H1 (cell line): ENCODE results near the gene ZXDB. TPM values are rescaled to one million over a fixed set of nuclear protein-coding genes. Genes with fewer than 3 reads are reported as not detected.
A peak's percentile ranks its signal among the peaks of the same experiment; 100 is the strongest.
"Not testable (repeated sequence)": the region's sequence is repeated elsewhere in the genome, so short reads cannot be mapped to it uniquely, and the experiment has no call there.

Experiments used
- CTCF ChIA-PET: fragments of 300-600 bp; sonication (Branson Sonifier 250); formaldehyde crosslinking; loops from one replicate; lab custom pipeline; 2021; ENCODE audit not compliant: partially characterized antibody; lab: Charles Lee
- POLR2A ChIA-PET: fragments of 300-600 bp; sonication (Branson Sonifier 250); formaldehyde crosslinking; loops from one replicate; lab custom pipeline; 2021; ENCODE audit warnings: inconsistent platforms; ENCODE audit not compliant: partially characterized antibody; lab: Charles Lee
- DNase-seq, 2 experiments: peaks; one replicate each; pipeline versions ENCODE4 v3.0.0 to v3.0.0-alpha.2; 2010 to 2022; ENCODE audit warnings: low spot score in 2 of 2, low read depth in 1 of 2, mixed read lengths in 1 of 2
- FAIRE-seq: peaks from 2 replicates; lab custom pipeline; 2011; peaks lifted over from hg19 to GRCh38; lab: Jason Lieb, UNC
- H2AFZ ChIP-seq: 2 replicates; pipeline ENCODE4 v1.8.1; 2012; ENCODE audit warnings: low read length, inconsistent platforms
- H2AK5ac ChIP-seq: 2 replicates; pipeline ENCODE4 v1.6.1; 2013; ENCODE audit warnings: low read depth, low read length
- H2BK120ac ChIP-seq: replicated peaks from 2 replicates; pipeline ENCODE3; 2013; ENCODE audit warnings: low read depth, low read length, inconsistent platforms
- H2BK12ac ChIP-seq: 2 replicates; pipeline ENCODE4 v1.6.1; 2013; ENCODE audit warnings: low read depth, low read length
- H2BK15ac ChIP-seq: 2 replicates; pipeline ENCODE4 v1.6.1; 2013; ENCODE audit warnings: low read length
- H2BK20ac ChIP-seq: 2 replicates; pipeline ENCODE4 v1.6.1; 2013; ENCODE audit warnings: low read length
- H2BK5ac ChIP-seq: 2 replicates; pipeline ENCODE4 v1.6.1; 2013; ENCODE audit warnings: low read depth, low read length
- H3K14ac ChIP-seq: 2 replicates; pipeline ENCODE4 v1.6.1; 2013; ENCODE audit warnings: inconsistent platforms; ENCODE audit not compliant: insufficient read length
- H3K18ac ChIP-seq: 2 replicates; pipeline ENCODE4 v1.6.1; 2013; ENCODE audit warnings: low read length; ENCODE audit errors: extremely low read depth
- H3K23ac ChIP-seq: 2 replicates; pipeline ENCODE4 v1.6.1; 2013; ENCODE audit warnings: inconsistent platforms; ENCODE audit not compliant: insufficient read length
- H3K23me2 ChIP-seq: 2 replicates; pipeline ENCODE4 v1.6.1; 2013; ENCODE audit warnings: low read depth, low read length
- H3K27ac ChIP-seq: 2 replicates; pipeline ENCODE4 v1.6.1; 2011; ENCODE audit warnings: low read depth, low read length, inconsistent platforms
- H3K27me3 ChIP-seq, 4 experiments: replicated peaks in 1 of 4; 1 replicate in 1 of 4; 2 replicates in 3 of 4; pipeline versions ENCODE4 v1.6.1 to v1.8.1; 2011 to 2013; ENCODE audit warnings: low read length in 3 of 4, mild to moderate bottlenecking in 3 of 4, inconsistent platforms in 2 of 4, mixed read lengths in 2 of 4, moderate library complexity in 1 of 4; ENCODE audit not compliant: control insufficient read depth in 3 of 4, insufficient read depth in 3 of 4; ENCODE audit errors: extremely low read depth in 1 of 4
- H3K36me3 ChIP-seq, 4 experiments: 2 replicates each; pipeline versions ENCODE4 v1.6.1 to v1.8.1; 2011 to 2013; ENCODE audit warnings: mild to moderate bottlenecking in 4 of 4, low read length in 3 of 4, moderate library complexity in 2 of 4, control low read depth in 1 of 4, inconsistent platforms in 1 of 4; ENCODE audit not compliant: insufficient read depth in 4 of 4, control insufficient read depth in 2 of 4
- H3K4ac ChIP-seq: replicated peaks from 2 replicates; pipeline ENCODE3; 2013; ENCODE audit warnings: low read length, low read depth, mixed read lengths, inconsistent platforms; ENCODE audit not compliant: insufficient read length
- H3K4me1 ChIP-seq, 4 experiments: replicated peaks in 1 of 4; 1 replicate in 1 of 4; 2 replicates in 3 of 4; pipeline versions ENCODE4 v1.6.1 to v1.8.1; 2011 to 2013; ENCODE audit warnings: low read length in 3 of 4, inconsistent platforms in 2 of 4, mixed read lengths in 1 of 4; ENCODE audit not compliant: insufficient read depth in 4 of 4, control insufficient read depth in 3 of 4
- H3K4me2 ChIP-seq, 2 experiments: 2 replicates each; pipeline versions ENCODE4 v1.6.1 to v1.8.1; 2011 to 2013; ENCODE audit warnings: low read depth in 2 of 2, low read length in 2 of 2, control low read depth in 1 of 2, inconsistent platforms in 1 of 2, mild to moderate bottlenecking in 1 of 2; ENCODE audit not compliant: insufficient read depth in 1 of 2
- H3K4me3 ChIP-seq, 4 experiments: fragments of 200-600, 300-600 bp in 1 of 4; sonication (generic), shearing (Covaris generic), sonication (Bioruptor Twin) in 1 of 4; 2 replicates each; pipeline versions ENCODE4 v1.5.1 to v1.8.1; 2011 to 2016; ENCODE audit warnings: low read length in 4 of 4, low read depth in 3 of 4, control low read depth in 2 of 4, inconsistent platforms in 2 of 4, mild to moderate bottlenecking in 2 of 4, mixed read lengths in 1 of 4, moderate library complexity in 1 of 4; ENCODE audit not compliant: insufficient read depth in 2 of 4; ENCODE audit errors: extremely low read depth in 1 of 4
- H3K56ac ChIP-seq: replicated peaks from 2 replicates; pipeline ENCODE3; 2013; ENCODE audit warnings: low read depth, mild to moderate bottlenecking, mixed read lengths, low read length, inconsistent platforms; ENCODE audit not compliant: insufficient read length
- H3K79me1 ChIP-seq: 2 replicates; pipeline ENCODE4 v1.6.1; 2013; ENCODE audit warnings: low read depth, low read length, control low read depth
- H3K79me2 ChIP-seq, 2 experiments: 2 replicates each; pipeline versions ENCODE4 v1.6.1 to v1.8.1; 2012 to 2013; ENCODE audit warnings: low read length in 2 of 2, mild to moderate bottlenecking in 2 of 2, inconsistent platforms in 1 of 2; ENCODE audit not compliant: insufficient read depth in 2 of 2, control insufficient read depth in 1 of 2
- H3K9ac ChIP-seq, 4 experiments: replicated peaks in 1 of 4; 1 replicate in 1 of 4; 2 replicates in 3 of 4; pipeline versions ENCODE4 v1.6.1 to v1.8.1; 2011 to 2013; ENCODE audit warnings: low read depth in 3 of 4, low read length in 3 of 4, control low read depth in 2 of 4, mild to moderate bottlenecking in 2 of 4, moderate library complexity in 2 of 4, inconsistent platforms in 1 of 4; ENCODE audit errors: extremely low read depth in 1 of 4
- H3K9me3 ChIP-seq, 2 experiments: 2 replicates each; pipeline versions ENCODE4 v1.6.1 to v1.8.1; 2012 to 2013; ENCODE audit warnings: mild to moderate bottlenecking in 2 of 2, moderate library complexity in 2 of 2, control low read depth in 1 of 2, inconsistent platforms in 1 of 2, low read depth in 1 of 2, low read length in 1 of 2, mixed read lengths in 1 of 2; ENCODE audit not compliant: insufficient read depth in 2 of 2
- H4K20me1 ChIP-seq, 2 experiments: replicated peaks in 1 of 2; 2 replicates each; pipeline versions ENCODE3 to v1.8.1; 2011 to 2013; ENCODE audit warnings: inconsistent platforms in 2 of 2, low read length in 2 of 2, mild to moderate bottlenecking in 1 of 2; ENCODE audit not compliant: insufficient read depth in 2 of 2, control insufficient read depth in 1 of 2
- H4K5ac ChIP-seq: 2 replicates; pipeline ENCODE4 v1.6.1; 2013; ENCODE audit warnings: low read length, low read depth, mixed read lengths, inconsistent platforms; ENCODE audit not compliant: insufficient read length
- H4K8ac ChIP-seq: 2 replicates; pipeline ENCODE4 v1.8.0; 2013; ENCODE audit warnings: mild to moderate bottlenecking, moderate library complexity, low read length, inconsistent platforms; ENCODE audit not compliant: insufficient read depth; ENCODE audit errors: extremely low read depth
- H4K91ac ChIP-seq: replicated peaks from 2 replicates; pipeline ENCODE3; 2013; ENCODE audit warnings: low read length, mixed read lengths, inconsistent platforms; ENCODE audit not compliant: insufficient read length
- WGBS, 2 experiments: shearing (Covaris generic) in 1 of 2; methylation state at CpG; one replicate each; pipeline versions ENCODE4 v1.1.6 to v1.1.7; 2013 to 2015; ENCODE audit warnings: low lambda C conversion rate in 2 of 2, mixed read lengths in 2 of 2, inconsistent platforms in 1 of 2, low coverage in 1 of 2, missing lambda C conversion rate in 1 of 2; ENCODE audit not compliant: insufficient replicate concordance in 2 of 2, insufficient coverage in 1 of 2, insufficient read length in 1 of 2; ENCODE audit errors: extremely low coverage in 1 of 2, missing lambda C conversion rate in 1 of 2; 5-methylcytosine and 5-hydroxymethylcytosine counted together
- long read RNA-seq, 2 experiments: library from RNA in 1 of 2; library from capped mRNA in 1 of 2; stranded (forward); transcript quantifications; one replicate each; pipeline ENCODE4 v2.0.0, GENCODE V29; 2021; ENCODE audit warnings: inconsistent platforms in 1 of 2
- polyA minus RNA-seq, 3 experiments: library from RNA; depleted of rRNA, polyadenylated mRNA; stranded (reverse); fragments of >200 nt; gene quantifications; 1 replicate in 2 of 3; 2 replicates in 1 of 3; pipeline ENCODE4 v1.2.3, GENCODE V29; 2011
- polyA plus RNA-seq, 7 experiments: library from polyadenylated mRNA; depleted of rRNA in 3 of 7; stranded (reverse) in 5 of 7; unstranded in 2 of 7; fragments of >200 nt in 5 of 7; fragments of 200-250 nt in 2 of 7; gene quantifications; 1 replicate in 5 of 7; 2 replicates in 1 of 7; 4 replicates in 1 of 7; pipeline versions ENCODE4 v1.2.1 to v1.2.3, GENCODE V29; 2011 to 2013; ENCODE audit warnings: missing spikeins in 2 of 7, mixed read lengths in 2 of 7
- total RNA-seq: library from RNA; stranded (reverse); fragmentation: NEBNext Ultra II Directional; extraction: Animal tissue kit (Norgen Biotek cat#: 25700); gene quantifications from 2 replicates; pipeline ENCODE4 v1.2.1, GENCODE V29; 2021

Gene ZXDB
- total RNA-seq = 6.1 and 6.7 TPM in 2 replicates
- 3.0 and 4.0 TPM in 2 replicates for polyA plus RNA-seq (2011; rRNA removed)
- 3.9 TPM for polyA plus RNA-seq (2011; cell fraction: cytosol; rRNA removed)
- 2.2 TPM for polyA plus RNA-seq (2011; cell fraction: nucleus; rRNA removed)
- polyA plus RNA-seq (2012, experiment 1 of 2) = 2.0 to 3.0 TPM (median 2.6 TPM) in 4 replicates
- 0.93 TPM for polyA plus RNA-seq (2012, experiment 2 of 2)
- 4.5 TPM for polyA plus RNA-seq (2013, experiment 1 of 2)
- polyA plus RNA-seq (2013, experiment 2 of 2) = 4.2 TPM
- polyA minus RNA-seq (2011; rRNA and poly(A)+ RNA removed) = 12.5 and 13.4 TPM in 2 replicates
- polyA minus RNA-seq (2011; cell fraction: cytosol; rRNA and poly(A)+ RNA removed) = 6.3 TPM
- polyA minus RNA-seq (2011; cell fraction: nucleus; rRNA and poly(A)+ RNA removed) = 12.8 TPM
- long read RNA-seq, experiment 1, full-length matches to known transcripts = 4 of 4 reads
- long read RNA-seq, experiment 1, partial matches to known transcripts = 0 of 4 reads
- long read RNA-seq, experiment 1, other reads (novel, unspliced or antisense) = 0 of 4 reads
- long read RNA-seq, experiment 2 = 0 reads

DNA sequence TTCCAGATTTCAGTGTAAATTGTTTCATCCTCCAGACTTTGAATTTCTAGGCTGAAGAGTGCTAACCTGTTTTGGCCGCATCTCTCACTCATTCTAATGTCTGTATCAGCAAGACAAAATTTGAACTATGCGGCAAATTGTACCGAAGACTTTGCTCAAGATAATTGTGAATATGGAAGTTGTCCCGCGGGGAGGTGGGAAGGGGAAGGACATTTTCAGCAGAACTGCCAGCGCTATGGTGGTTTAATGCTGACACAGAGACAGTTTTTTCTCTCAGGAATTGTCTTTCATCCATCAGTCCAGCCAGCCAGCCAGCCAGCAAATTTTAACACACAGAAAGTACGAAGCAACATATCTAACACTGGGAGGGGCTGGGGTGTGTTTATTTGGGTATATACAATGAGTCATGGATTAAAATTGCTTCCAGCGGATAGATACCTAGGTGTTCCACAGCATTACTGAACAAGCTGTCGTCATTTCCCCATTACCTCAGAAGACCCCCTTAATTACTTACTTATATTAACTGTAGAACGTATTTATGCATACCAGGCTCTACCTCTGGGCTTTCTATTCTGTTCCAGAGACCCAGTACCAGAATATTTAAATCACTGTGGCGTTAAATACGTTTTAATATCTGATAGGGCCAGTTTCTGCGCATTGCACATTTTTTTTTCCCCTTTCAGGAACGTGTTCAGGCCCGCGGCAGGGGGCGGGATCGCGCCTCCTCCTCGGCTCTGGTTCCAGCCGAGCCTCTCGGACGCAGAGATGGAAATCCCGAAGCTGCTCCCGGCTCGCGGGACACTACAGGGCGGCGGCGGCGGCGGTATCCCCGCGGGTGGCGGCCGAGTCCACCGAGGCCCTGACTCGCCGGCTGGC lies at the start of gene ZXDB:
Gene ZXDB, plus strand, starts transcription at position 728 of the 876 bp plus-strand sequence. Its CDS starts 38 bp downstream, at position 766.
- H3K79me2 ChIP-seq = peaks cover 0 to 23% of the 10 kb centered on the region in 2 experiments; a peak in 2 of 4 replicates
- H2BK5ac ChIP-seq, H3K27ac ChIP-seq, H3K36me3 ChIP-seq, DNase-seq, H3K4ac ChIP-seq, H3K27me3 ChIP-seq, H3K14ac ChIP-seq, CTCF ChIA-PET, H2AFZ ChIP-seq, H3K23ac ChIP-seq, H3K4me1 ChIP-seq, H2BK12ac ChIP-seq, H3K79me1 ChIP-seq, H2BK20ac ChIP-seq, H2AK5ac ChIP-seq, POLR2A ChIA-PET, H3K18ac ChIP-seq, H4K91ac ChIP-seq, H3K9me3 ChIP-seq, H4K20me1 ChIP-seq, FAIRE-seq, H3K23me2 ChIP-seq, H2BK120ac ChIP-seq, H4K5ac ChIP-seq, H3K56ac ChIP-seq, H2BK15ac ChIP-seq: not testable (repeated sequence)
- H3K4me3 ChIP-seq = peak within 1 kb of the TSS; percentile 45 to 65 (median 50)
- peak within 1 kb of the TSS; percentile 25; the same call in 1 of the 2 replicates for H4K8ac ChIP-seq
- WGBS, 2 experiments = 41% methylated on average over 7 of the region's 39 CpGs; no CpG with 5 or more reads in 1 of the 2 experiments
- H3K9ac ChIP-seq = peak within 1 kb of the TSS in 3 of 4 experiments; percentile 34 to 61 (median 53); a peak in 5 of 7 replicates
- peak within 1 kb of the TSS; percentile 64 to 66 for H3K4me2 ChIP-seq
